A673 (cell line): Measurements from ENCODE around the gene GLUD1.

Source experiments
- CTCF ChIP-seq: fragments of 300-800, 200-600 bp; sonication (generic); conservative IDR thresholded peaks from 2 replicates; pipeline ENCODE4 v1.5.1; 2017; ENCODE audit warnings: low read depth, mild to moderate bottlenecking, antibody characterized with exemption, low read length, moderate library complexity, mixed read lengths
- EZH2 ChIP-seq: fragments of 200-600 bp; sonication (generic); IDR thresholded peaks from 2 replicates; pipeline ENCODE4 v1.6.1; 2017; ENCODE audit warnings: borderline replicate concordance, low read depth, mild to moderate bottlenecking, mixed read lengths, antibody characterized with exemption, low read length; ENCODE audit not compliant: poor library complexity, severe bottlenecking

- TF ChIP-seq CTCF (no peak), EZH2 (no peak)
Measured at GRCh38 chr10:87079106-87079836, 15.4 kb downstream of the GLUD1 start.
